Superior temporal gyrus (tissue), 1 donor: ENCODE data around the gene DNAJB6.

Experiments
- DNase-seq: peaks from one replicate; pipeline ENCODE4 v3.0.0-alpha.2; 2016; ENCODE audit errors: extremely low spot score

Gene DNAJB6

DNA sequence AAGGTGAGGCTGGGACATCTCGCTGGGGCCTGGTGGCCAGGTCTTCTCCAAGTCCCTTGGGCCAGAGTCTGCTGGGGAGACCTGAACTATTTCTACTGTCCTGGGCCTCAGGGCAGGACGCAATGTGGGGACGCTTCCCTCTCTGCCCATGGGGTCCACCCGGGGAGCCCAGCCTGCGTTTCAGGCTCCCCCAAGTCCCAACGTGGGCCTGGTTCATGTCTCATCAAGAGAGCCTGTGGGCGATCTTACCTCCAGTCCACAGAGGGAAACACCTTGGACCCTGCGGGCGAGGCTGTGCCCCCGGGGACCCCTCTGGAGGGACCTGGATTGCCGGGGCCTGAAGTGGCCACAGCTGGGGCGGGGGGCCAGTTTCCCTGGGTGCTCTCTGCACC, 91.7 kb downstream of the DNAJB6 start:
- no peak for DNase-seq

DNA sequence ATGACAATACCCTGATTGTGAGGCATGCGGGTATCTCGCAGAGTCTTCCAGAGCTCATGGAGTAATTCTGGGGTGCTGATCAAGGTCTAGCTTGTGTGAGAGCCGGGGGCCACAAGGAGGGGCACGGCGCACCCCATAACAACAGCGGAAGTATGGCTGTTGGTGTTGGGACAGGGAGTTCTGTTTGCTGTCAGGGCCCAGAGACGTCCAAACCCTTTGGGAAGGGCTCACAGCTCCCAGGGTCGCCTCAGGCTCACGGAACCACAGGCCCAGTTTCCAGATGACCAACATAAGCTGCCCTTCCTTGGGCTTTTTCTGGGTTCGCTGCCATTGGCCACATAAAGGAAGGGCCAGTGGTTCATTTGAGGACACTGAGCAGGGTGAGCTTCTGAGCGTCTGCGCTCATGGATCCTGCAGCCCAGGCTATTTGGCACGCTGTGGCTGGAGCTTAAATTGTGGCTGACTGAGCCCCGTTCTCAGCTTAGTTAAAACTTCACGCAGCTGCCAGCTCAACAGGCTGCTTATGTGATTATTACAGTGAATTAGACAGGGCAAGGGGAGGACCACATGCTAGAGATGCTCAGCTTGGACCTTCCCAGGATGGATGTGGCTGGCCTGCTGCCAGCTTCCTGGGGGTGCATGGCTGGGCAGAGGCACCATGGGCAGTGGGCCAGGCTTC, 92.3 kb downstream of the DNAJB6 start:
- no peak for DNase-seq

DNA sequence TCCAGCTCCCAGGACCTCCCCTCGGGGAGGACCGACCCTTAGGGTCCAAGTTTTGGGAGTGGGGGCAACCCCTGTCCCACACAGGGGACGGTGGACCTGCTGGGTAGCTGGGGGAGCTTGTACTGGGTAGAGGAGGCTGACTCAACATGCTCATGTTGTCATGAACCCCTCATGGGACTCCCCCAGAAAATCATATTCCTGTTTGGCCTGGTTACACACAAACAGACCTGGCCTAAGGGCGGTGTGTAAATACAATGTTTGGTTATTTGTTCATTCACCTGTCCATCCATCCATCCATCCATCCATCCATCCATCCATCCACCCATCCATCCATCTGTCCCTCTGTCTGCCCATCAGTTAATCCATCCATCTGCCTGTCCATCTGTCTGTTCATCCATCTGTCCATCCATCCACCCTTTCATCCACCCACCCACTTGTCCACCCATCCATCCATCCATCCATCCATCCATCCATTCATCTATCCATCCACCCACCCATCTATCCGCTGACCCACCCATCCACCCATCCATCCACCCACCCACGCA, 92.9 kb downstream of the DNAJB6 start:
- DNase-seq: no peak

DNA sequence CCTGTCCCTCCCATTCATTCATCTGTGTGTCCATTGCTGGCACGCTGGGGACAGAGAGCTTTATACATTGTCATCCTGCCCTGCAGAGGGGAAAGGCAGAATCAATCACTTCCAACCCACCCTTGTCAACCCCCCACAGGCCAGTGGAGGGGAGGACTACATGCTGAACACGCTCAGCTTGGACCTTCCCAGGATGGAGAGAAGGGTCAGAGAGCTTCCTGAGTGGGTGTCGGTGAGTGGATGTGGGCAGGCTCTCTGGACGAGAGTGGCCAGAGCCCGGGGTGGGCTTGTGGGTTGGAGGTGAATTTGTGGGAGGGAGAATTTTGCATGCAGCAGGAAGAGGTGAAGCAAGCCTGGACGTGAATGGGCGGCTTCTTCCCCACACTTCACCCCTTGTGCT, 93.9 kb downstream of the DNAJB6 start:
- DNase-seq: no peak

DNA sequence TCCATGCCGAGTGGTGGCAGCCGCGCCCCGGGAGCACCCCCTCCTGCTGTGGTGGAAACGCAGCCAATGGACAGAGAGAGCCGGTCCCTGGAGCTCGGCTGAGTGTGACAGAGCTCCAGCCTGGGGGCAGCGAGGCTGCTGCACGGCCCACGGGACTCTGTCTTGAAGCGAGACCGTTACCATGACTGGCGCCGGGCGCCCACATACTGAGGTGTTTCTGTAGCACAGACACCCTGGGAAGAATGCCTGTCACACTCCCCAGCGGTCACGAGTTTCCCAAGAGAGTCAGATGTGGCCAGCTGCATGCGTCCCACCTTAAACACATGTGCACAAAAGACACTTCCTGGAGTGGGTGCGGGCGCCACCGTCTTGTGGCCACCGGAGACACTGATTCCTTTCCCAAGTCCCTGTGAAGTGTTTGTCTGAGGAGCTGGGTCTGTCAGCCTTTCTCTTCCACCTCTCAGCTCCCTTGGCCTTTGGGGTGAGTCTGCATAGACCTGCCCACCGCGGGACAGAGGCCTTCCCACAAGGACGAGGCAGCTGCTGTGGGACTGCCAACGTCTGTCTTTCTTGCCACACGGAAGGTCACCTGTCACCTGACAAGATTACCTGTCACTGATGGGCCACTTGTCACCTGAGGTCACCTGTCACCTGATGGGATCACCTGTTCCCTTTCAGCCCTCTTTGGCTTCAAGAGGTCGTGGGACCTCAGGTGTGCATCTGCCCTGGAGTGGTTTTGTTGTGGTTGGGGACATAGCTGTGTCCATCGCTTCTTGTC, 94.6 kb downstream of the DNAJB6 start:
- DNase-seq: no peak

DNA sequence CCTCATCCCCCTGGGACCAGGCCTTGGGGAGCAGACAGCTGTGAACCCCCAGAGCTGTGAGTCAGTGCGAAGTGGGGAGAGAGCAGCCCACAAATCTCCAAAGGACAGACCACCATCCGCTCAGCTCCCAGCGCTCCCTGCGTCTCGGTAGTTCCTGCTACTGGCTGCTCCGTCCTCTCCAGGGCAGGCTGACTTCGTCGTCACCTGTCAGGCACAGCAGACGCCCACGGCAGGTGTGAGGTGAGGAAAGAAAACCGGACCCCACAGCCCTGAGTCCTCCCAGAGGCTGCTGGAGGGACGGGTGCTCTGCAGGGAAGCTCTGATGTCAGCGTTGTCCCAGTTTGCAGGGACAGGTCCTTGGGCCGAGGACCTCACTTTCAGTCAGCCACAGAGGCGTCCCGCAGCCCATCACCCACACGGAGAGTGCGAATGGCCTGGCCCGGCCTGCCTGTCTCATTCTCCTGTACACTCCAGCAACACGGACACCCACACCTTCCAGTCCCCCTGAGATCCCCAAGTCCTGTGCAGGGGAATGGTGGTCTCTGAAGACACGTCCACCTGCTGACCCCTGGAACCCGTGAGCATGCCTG, 95.2 kb downstream of the DNAJB6 start:
- no peak for DNase-seq

DNA sequence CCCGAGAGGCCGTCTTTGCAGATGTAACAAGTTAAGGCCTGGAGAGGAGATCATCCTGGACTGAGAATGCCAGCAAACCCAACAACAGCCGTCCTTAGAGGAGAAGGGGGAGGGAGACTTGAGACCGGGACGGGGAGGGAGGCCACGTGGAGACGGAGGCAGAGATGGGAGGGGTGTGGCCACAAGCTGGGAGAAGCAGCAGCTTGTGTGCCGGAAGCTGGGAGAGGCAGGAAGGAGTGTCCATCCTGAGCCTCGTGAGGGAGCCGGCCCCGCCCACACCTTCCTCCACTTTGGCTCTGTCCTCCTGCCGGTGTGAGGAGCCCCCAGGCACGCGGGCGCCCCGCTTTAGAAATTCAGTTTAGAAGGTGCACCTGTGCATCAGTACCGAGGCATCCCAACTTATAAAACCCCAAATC, 95.7 kb downstream of the DNAJB6 start:
- no peak for DNase-seq

DNA sequence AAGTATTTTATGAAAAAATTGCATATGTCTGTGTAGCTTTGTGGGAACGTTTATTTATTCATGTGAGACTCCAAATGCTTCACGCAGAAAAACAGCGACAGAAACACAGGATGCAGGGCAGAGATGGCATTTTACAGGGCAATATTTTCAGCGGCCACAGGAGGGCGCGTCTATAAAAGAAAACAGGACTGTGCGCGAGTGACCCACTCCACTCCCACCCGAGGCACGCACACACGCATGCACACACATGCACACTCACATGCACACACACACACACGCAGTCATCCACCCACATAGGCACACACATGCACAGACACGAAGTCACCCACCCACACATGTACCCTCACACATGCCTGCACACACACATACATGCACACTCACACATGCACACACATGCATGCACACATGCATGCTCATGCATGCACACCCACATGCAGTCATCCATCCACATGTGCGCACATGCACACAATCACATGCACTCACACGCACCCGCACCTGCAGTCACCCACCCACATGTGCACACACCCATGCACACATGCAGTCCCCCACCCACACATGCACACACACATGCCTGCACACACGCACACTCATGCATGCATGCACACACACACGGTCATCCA, 96.3 kb downstream of the DNAJB6 start:
- DNase-seq: peak; percentile 68

DNA sequence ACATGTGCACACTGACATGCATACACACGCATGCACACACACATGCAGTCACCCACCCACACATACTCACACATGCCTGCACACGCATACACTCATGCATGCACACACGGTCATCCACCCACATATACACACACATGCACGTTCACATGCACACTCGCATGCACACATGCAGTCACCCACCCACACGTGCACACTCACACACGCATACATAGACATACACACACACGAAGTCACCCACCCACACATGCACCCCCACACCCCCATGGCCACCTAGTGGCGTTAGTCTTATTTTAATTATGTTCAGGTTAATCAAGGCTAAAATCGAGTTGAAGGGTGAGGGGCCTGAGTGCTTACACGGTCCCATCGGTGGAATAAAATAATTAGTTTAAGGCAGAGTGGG, 96.8 kb downstream of the DNAJB6 start:
- DNase-seq: no peak

DNA sequence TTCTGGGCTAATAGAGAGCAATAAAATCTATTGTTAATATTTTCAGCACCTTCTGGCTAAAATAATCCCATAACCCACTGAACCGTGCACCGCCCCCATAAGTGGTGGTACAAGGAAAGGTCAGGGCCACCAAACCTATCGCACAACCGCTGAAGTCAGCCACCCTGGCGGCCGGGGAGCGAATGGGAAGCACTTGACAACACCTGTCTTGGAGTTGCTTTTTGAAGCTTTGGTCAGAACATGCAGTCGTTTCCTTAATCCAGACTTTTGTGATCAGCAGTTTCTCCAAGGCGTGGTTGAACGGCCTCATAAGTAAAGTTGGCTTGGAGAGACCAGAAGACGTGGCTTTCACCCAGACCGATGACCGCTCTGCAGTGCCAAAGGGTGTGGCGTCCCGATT, 97.4 kb downstream of the DNAJB6 start:
- no peak for DNase-seq

DNA sequence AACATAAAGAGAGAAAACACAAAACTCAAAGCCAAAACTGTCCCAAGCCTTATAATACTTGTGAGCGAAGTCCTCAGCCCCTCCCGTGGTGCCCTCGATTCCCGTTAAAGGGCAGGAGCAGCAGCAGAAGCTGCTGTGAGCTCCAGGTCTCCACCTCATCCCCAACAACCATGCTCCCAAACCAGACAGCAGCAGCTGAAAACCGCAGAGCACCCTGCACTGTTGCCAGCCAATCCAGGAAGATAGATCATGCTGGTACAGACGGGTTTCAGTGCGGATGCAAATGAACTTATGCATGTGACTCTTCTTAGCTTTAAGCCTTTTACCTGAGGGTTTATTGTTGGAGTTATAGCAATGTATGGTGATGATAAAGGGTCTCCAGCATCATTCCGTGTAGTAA, 97.9 kb downstream of the DNAJB6 start:
- DNase-seq: no peak

DNA sequence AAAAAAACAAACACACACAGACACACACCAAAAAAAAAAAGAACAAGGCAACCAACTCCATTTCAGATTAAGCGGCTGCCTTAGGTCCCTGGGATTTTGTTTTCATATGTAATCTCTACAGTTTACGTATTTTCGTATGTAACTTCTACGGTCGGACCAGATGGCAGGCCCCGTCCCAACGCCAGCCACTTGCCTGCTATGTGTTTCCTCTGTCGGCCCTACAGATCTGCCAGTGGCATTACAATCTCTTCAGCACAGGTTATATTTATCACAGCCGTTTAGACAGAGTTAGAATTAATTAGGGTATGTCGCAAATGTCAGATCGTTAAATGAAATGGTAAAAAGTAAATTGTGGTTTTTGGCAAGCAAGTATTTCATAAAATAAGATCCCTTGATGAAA, 99.3 kb downstream of the DNAJB6 start:
- DNase-seq: no peak

DNA sequence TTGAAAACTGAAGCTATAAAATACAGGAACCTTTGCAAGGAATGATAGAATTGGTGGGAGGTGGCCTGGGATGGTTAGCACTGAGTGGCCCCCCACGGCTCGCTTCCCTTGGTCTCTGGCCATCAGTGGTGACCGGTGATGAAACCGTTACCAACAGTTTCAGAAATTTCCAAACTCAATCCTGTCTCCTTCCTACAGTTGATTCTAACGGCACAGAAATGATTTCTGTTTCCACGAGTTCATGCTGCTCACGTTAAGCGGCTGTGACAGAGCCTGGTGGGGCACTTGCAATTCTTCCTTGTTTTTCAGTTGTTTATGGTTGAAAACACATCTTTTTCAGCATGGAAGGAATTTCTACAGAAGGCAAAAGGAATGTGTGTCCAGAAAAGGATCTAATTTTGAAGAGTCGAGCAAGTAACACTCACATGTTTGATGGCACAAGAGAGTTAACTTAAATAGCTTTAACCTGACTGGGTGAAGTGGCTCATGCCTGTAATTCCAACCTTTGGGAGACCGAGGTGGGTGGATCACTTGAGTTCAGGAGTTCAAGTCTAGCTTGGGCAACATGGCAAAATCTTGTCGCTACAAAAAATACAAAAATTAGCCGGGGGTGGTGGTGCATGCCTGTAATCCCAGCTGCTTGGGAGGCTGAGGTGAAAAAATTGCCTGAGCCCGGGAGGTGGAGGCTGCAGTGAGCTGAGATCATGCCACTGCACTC, 100.1 kb downstream of the DNAJB6 start:
- DNase-seq: no peak

DNA sequence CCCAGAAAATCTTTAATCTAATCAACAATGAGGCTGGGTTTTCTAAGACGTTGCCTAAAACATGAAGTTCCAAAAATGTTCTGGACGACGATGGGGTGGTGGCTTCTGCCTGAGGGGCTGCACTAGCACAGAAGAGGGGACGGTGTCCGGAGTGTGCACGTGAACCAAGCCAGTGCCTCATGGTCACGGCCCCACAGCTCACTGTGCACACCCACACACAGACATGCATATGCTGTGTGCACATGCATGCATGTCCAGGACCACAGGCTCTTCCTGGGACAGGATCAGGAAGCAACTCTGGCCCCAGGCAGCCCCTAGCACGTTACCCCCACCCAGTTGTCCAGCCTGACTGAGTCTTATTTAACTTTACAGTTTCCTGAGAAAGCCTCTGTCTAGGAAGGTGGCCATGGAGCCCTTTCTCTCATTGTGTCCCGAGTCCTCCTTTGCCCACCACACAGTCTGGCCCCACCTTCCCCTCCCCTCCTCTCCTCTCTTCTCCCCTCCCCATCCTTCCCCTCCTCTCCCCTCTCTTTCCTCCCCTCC, 100.8 kb downstream of the DNAJB6 start:
- DNase-seq: no peak

DNA sequence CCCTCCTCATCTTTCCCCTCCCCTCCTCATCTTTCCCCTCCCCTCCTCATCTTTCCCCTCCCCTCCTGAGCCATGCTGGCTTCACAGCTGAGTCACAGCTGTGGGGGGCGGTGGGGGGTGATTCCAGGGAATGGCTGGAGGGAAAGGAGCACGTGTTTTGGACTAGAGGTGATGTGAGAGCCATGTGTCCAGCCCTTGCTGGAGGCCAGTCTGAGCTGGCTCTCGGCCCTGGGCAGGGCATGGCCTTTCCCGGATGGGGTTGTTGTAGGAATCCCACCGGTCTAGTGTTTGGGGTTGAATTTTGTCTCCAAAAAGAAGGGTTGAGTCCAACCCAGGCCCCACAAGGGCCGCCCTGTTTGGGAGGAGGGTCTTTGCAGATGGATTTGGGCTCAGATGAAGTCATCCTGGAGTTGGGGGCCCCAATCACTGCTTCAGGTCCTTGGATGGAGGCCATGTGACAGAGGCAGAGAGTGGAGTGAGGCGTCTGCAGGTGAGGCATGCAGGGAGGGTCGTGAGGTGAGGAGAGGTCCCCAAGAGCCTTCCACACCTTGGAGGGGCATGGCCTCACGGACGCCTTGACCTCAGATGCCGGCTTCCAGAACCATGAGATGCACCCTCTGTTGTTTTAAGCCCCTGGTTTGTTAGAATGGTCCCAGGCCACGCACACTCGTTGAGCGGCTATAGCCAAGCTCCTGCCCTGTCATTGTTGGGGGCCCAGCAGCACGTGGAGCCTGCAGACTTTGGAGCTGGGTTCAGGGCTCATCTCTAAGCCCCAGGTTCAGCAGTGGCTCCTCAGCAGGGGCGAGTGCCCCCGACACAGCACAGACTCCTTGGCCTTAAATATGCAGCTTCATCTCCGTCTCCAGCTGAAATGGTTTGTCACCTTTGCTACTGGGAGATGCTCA, 101.6 kb downstream of the DNAJB6 start:
- no peak for DNase-seq

DNA sequence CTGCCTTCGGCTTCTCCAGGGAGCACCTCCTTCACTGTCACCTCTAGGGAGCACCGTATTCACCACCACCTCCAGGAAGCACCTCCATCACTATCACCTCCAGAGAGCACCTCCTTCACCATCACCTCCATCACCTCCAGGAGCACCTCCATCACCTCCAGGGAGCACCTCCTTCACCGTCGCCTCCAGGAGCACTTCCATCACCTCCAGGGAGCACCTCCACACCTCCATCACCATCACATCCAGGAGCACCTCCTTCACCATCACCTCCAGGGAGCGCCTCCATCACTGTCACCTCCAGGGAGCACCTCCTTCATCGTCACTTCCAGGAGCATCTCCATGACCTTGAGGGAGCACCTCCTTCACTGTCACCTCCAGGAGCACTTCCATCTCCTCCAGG, 102.3 kb downstream of the DNAJB6 start:
- no peak for DNase-seq

DNA sequence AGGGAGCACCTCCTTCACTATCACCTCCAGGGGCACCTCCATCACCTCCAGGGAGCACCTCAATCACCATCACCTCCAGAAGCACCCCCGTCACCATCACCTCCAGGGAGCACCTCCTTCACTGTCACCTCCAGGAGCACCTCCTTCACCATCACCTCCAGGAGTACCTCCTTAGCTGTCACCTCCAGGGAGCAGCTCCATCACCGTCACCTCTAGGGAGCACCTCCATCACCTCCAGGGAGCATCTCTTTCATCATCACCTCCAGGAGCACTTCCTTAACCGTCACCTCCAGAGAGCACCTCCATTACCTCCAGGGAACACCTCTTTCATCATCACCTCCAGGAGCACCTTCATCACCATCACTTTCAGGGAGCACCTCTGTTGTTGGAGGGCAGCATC, 103.0 kb downstream of the DNAJB6 start:
- DNase-seq: no peak

DNA sequence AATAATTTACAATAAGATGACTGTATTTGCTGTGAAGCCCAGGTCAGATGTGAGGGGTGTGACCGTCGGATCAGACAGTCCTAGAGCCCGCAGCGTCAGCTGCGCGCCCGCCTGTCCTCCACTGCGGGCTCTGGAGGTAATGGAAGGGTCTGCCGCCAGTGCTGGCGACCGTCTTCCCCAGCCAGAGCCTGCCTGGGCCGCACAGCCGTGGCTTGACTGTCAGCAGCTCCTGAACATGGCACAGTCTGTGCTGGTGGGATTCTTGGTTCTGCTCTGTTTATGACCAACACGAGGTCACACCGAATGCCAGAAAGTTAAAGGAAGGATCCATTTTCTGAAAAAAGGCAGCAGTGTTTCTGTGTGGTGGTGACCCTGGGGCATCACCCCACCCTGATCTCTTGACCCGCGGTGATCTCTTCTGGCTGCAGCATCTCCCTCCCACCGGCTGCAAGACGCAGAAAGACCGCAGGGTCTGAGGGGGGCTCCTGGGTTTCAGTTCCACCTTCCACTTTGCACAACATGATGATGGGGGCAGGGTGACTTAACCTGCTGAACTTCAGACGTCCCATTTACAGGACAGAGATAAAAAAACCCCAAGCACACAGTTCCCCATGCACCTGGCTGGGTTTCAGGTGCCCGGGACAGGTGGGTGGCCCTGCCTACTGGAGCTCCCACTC, 103.7 kb downstream of the DNAJB6 start:
- DNase-seq: no peak

DNA sequence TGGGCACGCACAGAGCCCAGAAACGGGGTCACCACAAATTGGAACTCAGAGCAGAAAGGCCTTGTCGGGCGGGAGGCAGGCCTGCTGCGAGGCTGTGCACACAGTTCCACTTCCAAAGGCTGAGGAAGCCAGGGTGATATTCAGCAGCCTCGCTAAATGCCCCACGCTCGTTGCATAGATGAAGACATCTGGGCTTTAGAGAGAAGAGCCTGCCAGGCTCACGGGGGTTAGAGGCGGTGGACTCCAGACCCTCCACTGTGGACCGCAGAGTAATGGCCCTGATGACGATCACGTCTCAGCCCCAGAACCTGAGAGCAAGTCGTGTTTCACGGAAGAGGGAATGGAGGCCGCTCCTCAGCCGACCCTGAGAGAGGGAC, 104.2 kb downstream of the DNAJB6 start:
- DNase-seq: no peak

DNA sequence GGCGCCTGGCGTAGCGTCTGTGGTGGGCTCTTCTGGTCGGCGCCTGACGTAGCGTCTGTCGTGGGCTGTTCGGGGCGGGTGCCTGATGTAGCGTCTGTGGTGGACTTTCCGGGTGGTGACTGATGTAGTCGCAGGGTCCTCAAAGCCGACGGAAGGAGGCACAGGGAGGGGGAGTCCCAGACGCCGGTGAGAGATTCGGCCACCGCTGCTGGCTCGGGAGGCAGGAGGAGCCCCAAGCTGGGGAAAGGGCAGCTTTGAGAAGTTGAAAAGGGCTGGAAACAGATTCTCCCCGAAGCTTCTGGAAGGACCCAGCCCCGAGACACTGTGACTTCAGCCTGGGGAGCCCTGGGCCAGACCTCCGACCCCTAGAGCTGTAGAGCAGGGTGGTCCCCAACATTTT, 105.7 kb downstream of the DNAJB6 start:
- DNase-seq: no peak
